NCI-H82 (cell line): ENCODE results near the gene C3orf22.
A peak's percentile ranks its signal among the peaks of the same experiment; 100 is the strongest.

ENCODE experiments used
- DNase-seq: peaks from one replicate; lab custom pipeline; 2025; lab: John Stamatoyannopoulos, UW

C3orf22 gene

DNA sequence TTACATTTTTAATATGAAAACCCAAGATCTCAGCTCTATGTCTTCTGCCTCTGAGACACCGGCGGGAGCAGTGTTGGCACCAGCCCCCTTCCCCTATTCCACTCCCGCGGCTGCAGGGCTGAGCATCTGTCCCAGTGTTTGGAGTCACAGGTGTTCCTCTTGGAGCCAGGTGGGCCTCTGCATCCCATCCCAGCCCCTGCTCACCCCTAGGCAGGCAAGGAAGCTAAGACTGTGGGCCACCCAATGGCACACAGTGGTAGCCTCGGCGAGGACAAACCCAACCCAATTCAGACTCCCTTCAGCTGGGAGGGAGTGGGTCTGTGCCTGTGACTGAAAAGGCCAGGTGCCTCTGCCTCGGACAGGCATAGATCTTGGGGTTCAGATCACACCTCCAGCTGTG lies 31.7 kb downstream of the C3orf22 start:
- DNase-seq: no peak

DNA sequence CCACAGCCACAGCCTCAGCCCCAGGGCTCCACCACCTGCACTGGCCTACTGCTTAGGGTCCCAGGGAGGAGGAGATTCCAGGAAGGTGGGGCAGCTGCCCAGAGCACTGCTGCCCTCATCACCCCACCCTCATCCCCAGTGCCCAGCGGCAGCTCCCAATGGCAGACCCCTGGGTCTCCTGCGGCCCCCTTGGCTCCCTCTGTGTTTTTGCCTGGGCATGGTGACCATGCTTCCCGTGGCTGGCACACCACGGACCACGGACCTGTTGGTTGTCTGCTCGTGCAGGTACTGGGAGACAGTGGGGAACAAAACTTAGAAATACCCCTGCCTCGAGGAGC lies 32.1 kb downstream of the C3orf22 start:
- DNase-seq: no peak

DNA sequence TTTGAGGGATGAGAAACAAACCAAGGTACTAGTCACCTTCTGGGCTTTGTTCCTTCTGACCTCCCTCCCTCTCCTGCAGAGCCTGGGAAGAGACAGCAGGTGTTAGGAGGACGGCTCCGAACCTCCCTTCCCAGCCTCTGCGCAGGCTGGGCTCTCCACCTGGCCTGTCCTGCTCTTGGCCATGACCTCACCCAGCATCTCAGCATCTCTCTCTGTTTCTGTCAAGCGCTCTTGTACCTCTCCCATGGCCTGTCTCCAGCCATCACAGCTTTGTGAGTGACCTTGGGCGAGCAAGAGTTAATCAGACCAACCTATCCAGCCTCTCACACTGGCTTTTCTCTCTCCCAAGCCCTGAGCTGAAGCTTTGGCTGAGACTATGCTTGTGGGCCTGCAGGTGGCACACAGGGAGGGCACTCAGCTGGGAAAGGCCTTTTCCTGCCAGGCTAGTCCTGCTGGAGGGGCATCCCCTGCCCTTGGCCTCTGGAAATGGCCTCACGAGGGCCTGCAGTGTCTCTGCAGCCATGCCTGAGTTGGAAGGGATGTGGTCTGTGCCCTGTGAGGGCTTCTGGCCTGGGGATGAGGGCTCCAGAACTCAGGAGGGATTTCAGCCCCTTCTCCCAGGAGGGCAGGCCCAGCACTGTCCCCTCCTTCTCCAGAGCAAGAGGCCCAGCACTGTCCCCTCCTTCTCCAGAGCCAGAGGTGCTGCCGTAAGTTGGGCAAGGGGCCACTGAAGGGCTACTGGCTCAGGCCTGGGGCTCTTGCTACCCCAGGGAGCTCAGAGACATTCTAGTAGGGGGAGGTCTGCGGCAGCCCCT lies 32.7 kb downstream of the C3orf22 start:
- DNase-seq: no peak

DNA sequence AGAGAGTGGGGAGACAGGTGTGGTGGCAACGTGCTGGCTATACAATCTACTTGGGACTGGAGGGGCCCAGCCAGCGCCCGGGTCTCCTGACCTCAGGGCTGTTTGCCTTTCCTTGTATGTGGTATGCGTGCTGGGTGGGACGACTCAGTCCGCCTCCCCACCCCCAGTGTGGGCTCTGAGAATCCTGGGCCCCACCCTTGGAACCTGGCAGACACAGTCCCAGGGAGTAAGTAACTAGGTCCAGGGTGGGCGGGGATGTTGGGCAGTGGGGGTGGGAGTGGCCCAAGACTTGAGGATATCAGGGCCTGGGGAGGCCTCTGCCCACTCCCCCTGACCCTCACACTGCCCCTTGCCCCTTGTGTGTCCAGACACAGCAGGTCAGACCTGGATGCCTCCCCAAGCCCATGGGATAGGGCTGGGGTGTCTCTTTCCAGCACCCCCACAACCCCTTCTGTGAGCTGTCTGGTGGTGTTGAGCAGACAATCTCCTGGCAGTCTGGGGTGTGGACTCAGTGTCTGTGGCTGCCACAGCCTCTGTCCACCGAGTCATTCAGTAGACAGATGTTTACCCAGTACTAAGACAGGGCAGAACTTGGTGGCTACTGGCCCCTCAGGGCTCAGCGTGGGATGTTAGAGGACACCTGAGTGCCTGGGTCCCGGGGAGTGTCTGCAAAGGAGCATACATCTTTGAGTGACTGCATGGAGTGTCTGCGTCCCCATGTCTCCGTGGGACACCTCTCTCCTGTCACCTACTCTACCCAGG lies 33.5 kb downstream of the C3orf22 start:
- DNase-seq: no peak

DNA sequence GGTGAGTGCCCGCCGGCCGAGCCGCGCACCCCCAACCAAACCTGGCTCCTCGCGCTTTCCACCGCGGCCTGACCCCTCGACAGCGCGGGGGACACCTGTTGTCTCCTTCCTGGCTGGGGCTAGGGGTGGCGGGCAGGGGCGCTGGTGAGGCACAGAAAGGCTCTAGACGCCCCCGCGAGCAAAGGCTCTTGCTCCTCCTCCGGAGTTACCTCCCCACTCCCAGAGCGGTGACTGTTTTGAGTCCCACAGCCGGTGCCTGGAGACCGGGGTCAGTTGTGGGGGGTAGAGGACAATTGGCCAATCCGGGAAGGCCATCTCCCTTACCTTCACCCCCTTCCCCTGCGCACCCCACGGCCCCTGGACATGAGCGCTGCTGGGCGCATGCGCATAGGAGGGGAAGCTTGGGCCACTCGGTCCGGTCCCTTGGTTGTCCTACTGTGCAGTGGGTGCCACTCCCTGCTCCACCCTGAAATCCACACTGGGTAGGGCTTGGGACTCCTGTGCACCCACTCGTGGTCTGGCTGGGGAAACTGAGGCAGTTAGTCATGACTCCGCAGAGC lies 34.2 kb downstream of the C3orf22 start:
- peak; percentile 72 for DNase-seq

DNA sequence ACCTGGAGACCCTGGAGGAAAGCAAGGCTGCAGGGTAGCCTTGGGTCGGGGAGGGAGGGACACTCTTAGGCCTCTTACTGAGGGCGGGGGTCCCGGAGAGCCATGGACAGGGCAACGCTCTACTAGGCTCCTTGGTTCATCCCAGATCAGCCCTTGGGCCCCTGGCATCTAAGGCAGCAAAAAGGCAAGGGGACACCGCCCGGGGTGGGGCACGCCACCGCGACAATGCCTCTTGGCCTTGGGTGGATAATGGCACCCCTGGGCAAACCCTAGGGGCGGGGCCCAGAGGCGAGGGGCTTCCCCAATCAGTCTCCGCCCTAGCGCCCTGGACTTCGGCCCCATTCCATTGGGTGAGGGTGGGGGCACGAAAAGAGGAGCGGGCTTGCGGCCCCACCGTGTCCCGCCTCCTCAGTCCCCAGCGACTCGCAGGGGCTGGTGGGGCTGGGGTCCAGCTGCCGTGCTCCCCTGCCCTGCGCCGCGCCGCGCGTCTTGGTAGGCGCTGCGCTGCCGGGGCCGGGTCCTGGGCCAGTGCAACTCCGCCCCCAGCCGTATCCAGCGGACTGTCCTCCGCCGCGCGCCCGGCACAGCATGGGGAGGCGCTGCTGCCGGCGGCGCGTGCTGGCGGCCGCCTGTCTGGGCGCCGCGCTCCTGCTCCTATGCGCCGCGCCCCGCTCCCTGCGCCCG lies 34.8 kb downstream of the C3orf22 start, which contains the start of gene CHST13:
Gene CHST13, plus strand, starts transcription at position 411 of the 684 bp plus-strand sequence. Its CDS starts 178 bp downstream, at position 589.
- peak; percentile 74 for DNase-seq

DNA sequence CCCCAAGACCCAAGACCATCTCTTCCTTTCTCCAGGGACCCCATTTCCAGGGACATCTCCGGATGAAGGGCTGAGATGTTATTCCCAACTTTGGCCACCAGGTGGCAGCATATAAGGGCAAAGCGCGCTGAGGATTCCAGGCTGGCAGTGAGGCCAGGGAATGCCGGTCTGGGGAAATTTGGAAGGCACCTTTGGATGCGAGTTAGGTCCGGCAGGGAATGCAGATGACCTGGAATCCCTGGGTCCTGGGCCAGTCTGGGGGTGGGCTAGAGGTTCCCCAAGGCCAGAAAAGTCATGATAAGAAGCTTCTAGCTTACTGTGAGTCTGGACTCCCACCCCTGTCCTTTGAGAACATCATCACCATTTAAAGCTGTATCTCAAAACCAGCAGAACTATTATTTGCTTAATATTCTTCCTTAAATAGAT lies 36.4 kb downstream of the C3orf22 start:
- peak; percentile 81 for DNase-seq

DNA sequence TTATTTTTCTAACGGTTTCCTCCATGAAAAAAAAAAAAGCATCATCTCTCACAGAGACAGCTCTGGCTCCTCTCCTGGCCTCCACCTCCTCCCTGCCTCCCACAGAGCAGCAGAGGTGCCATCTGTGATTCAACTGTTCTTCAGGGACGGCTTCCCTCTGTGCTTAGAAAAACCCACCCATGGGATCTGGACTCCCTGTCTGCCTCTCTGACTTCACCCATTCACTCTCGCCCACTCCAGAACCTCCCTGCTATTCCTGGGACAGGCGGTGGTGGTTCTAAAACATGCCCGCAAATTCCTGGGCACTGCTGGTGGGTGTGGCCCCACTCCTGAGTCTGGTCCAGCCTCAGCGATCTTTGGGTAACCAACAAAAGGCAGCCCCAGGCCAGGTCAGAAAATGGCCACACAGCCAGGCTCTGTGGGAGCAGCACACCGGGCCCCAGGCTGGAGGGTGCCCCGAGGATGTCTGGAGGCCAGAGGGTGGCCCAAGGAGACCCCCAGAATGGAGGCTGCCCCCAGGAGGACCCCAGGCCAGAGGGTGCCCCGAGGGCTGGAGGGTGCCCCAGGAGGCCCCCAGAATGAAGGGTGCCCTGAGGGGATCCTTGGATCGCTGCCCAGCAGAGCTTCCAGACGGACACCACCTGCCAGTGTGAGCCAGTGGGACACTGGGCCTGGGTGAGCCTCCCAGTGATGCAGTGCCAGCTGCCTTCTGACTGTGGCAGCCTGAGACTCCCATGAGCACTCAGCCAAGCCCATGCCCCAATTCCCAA lies 37.4 kb downstream of the C3orf22 start:
- DNase-seq: no peak

DNA sequence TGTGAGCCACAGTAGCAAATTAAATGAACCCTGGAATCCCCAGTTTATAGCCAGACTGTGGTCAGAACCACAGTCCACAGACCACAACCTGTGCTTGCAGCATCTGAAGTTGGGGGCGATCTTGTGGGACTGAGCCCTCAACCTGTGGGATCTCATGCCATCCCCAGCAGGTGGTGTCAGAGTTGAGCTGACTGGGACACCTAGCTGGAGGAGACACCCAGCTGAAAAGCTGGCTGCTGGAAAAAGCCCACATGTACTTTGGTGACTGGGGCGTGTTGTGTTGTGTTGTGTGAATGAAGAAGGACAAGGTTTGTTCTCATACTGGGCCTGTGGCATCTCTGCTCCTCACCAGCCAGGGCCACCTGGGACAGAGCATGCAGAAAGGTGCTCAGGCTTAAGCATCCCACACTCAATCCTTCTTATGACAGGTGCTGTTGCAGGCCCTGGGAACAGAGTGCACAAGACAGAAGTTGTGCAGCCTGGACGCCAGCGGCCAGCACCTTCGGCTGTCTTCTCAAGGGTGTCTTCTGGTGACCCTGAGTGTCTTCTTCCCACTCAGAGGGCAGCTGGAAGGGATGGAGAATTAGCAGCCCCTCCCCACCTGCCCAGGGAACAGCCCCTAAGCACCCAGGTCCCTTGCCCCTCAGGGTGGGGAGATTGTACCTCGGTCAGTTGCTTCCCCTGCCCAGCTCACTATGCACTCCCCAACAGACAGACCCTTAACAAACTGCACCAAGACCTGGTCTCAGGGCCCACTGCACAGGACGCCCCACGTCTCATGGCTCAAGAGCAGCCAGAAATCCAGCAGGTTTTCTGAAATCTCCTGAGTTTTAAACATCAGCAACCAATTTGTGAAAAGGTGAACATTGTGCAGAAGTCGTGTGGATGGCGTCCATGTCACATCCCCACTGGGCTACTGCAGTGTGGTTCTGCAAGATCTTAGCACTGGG lies 39.0 kb downstream of the C3orf22 start:
- no peak for DNase-seq

DNA sequence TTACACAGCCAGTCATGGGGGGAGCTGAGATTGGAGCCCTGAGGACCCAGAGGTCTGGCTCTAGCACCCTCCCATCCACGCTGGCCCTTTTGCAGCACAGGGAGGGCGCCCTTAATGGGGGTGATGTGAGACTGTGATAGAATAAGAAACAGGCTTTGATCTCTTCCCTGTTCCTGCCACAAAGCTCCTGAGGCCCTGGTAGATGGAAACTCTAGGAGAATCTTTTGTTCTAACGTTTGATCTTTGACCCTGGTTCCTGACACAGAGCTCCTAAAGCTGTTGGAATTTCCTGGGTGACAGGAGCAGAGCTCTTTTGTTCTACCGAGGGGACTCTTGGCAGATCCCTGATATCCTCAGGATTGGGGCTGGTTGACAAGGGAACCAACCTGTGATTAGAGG lies 40.0 kb downstream of the C3orf22 start:
- DNase-seq: no peak

DNA sequence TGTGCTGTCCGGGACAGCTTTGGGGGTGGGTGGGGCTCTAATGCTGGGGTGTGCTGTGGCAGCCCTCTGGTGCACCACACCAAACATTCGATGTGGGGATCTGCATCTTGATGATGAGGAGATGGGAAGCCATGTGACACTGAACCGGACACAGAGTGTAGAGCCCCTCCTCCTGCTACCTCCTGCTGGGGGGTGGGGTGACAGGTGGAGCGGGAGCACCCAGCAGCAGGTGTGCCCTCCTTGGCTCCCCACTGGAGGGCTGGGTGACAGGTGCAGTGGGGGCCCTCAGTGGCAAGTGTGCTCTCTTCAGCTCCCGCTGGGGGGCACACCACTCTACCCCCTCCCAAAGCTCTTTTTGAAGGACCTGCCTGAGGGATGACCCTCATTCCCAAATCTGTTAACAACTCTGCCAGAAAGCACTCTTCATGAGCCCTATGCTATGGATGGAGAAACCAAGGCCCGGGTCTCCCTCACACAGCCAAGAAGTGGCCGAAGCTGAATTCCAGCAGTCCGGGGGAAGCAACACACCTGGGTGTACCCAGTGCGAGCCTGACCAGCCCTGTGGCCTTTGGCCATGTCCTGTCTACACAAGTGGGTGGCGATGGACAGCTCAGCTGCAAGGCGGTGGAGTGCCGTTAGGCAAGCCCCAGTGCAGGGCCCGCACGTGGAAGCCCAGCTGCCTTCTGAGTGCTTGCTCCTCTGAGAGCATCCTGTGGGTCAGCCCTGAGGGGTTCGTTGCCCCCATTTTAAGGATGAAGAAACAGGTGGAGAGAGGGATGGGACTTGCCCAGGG lies 40.5 kb downstream of the C3orf22 start:
- no peak for DNase-seq

DNA sequence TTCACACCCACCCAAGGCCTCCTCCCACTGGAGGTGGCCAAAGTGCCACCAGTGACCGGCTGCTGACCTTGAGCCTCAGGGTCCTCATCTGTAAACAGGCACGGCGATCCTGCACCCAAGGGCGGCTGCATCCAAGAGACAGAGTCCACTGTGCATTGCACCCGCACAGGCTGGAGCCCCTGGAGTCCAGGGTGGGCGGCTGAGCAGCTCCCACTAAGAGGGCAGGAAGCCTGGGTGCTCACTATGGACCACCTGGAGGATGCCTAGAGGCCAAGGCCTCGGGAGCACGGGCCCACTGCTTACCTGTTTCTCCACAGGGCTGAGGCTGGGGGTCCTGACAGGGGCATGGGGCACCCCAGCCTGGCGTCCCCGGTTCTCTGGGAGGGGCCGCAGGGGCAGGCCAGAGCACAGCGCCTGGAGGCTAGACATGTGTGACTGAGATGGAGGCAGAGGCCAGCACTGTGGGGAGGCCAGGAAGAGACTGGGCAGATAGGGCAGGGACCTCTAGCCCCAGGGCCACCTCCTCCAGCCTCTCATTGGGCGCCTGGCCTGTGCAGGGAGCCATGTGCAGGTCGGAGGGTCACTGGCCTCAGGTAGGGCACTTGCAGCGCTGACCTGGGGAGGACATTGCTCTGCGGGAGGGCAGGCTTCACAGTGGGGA lies 41.3 kb downstream of the C3orf22 start, which contains the start of gene UROC1:
Gene UROC1, minus strand, starts transcription at position 483 of the 661 bp plus-strand sequence. Its CDS starts 54 bp downstream, at position 429.
- DNase-seq: no peak

DNA sequence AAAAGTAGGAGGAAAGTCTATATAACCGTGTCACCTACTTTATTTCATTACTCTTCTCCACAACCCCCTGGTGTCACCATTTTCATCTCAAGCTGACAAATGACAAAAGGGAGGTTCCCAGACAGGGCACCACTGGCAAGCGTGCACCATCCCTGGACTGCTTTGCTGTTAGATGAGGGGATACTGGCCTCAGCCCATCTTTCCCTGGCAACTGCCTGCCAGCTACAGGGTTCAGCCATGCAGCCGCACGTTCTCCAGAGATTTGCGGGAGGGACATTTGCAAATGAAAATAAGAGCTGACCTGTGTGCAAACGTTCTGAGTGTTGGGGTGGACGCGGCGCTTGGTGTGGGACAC lies 41.8 kb downstream of the C3orf22 start:
- DNase-seq: no peak

DNA sequence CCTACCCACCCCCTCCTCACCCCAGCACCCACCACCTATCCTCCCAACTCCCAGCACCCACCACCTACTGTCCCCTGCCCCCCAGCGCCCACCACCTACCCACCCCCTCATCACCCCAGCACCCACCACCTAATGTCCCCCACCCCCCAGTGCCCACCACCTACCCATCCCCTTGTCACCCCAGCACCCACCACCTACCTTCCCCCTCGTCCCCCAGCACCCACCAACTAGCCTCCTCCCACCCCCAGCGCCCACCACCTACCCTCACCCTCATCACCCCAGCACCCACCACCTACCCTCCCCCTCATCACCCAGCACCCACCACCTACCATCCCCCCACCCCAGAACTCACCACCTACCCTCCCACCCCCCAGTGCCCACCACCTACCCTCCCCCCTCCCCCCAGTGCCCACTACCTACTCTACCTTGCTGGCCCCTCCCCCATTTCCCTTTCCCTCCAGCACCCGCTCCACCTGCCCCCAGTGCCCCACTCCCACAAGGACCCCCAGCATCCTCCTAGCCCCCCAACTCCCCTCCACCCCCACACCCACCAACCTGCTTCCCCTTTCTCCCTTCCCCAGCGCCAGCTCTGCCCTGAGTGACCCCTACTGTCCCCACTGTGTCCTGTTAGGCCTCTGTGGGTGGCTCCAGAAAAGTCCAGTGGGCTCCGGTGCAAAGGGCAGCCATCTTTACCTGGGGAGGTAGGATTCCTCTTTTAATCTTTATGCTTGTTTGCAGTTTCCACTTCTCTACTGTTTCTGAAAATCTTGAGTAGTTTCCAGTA lies 42.4 kb downstream of the C3orf22 start:
- DNase-seq: no peak

DNA sequence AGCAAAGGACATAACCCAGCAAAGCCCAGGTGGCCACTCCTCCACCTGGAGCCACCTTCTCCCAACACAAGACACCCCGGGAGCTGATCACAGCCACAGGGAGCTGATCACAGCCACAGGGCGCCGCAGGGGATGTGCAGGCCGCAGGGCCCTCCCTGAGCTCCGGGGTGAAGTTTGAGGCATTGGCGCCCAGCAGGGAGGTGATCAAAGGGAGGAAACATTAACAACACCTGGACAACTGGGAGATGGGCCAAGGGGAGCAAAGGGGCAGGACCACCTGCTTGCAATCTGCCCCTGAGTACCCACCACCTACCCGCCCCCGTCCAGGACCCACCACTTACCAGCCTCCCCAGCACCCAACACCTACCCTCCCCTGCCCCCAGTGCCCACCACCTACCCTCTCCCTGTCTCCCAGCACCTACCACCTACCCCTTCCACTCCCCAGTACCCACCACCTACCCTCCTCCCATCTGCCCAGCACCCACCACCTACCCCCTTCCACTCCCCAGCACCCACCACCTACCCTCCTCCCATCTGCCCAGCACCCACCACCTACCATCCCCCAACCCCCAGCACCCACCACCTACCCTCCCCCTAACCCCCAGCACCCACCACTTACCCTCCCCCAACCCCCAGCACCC lies 43.5 kb downstream of the C3orf22 start:
- no peak for DNase-seq

DNA sequence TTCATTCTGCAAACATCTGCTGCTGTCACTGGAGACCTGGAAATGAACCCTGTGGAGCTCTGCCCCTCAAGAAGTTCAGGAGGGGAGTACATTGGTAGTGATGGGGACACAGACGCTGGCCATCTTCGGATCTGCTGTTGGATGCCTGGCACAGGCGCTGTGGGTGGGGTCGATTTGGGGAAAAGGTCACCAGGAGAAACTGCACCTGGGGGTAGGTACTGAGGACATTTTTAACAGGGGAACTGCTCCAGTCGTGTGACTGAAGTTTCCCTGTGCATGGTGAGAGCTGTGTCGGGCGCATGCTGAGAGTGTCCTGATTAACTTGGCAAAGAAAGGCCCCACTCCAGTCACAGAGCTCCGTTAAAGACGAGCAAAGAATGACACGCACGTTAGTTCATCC lies 44.6 kb downstream of the C3orf22 start:
- DNase-seq: no peak

DNA sequence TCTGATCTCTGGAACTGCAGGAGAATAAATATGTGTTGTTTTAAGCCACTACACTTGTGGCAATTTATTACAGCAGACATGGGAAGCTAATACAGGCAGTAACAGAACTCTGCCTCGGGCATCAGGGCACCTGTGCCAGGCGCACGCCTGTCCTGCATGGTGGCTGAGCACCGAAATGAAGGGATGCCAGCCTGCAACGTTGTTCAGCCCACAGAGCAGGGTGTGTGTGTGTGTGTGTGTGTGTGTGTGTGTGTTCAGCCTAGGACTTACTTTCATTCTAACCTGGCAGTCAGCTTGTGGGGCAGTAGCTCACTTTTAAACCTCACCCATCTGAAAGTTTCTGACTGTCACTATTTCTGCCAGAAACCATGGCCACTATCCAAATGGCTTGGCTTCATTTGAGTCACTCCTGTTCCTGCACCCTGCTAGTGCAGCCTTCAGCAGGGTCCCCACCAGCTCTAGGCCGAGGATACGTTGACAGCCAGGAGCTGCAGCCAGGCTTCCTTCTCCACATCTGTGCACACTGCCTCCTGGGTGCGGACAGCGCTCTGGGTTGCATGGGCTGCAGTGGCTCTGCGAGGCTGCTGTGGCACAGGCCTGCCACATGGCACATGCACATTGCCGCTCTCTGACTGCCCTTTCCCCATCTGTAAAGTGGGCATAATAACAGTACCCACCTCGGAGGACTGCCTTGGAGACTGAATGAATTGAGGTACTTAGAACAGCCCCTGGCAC lies 45.6 kb downstream of the C3orf22 start:
- no peak for DNase-seq
